ENCODE measurements around the gene GPR137B. TPM values are rescaled to one million over a fixed set of nuclear protein-coding genes. Genes with fewer than 3 reads are reported as not detected.
"Not testable (repeated sequence)": the region's sequence is repeated elsewhere in the genome, so short reads cannot be mapped to it uniquely, and the experiment has no call there.

GPR137B gene
- total and polyA plus RNA-seq, 9 of the 15 experiments (the other 6 are each of a cell fraction or from before 2014, with no cell fraction given): 0.04 to 1.0 (median 0.62) TPM

- TF ChIP-seq PHTF2 (CRISPR knock-in tag; IDR thresholded peaks at IDR 0.05) (no peak), OTX1 (CRISPR knock-in tag; IDR thresholded peaks at IDR 0.05) (peak; percentile 19; the same call in 1 of the 2 replicates), ETV1 (tag; conservative IDR thresholded peaks at IDR 0.05; ENCODE audit: low read depth) (no peak), PTRF (tag; IDR thresholded peaks at IDR 0.05) (no peak), IRF1 (CRISPR knock-in tag; IDR thresholded peaks at IDR 0.05; ENCODE audit: borderline replicate concordance) (no peak), KHSRP (IDR thresholded peaks at IDR 0.05) (no peak), ZNF79 (CRISPR knock-in tag; IDR thresholded peaks at IDR 0.05; ENCODE audit: low read depth) (no peak), ATF6 (CRISPR knock-in tag; IDR thresholded peaks at IDR 0.05) (no peak)
These were observed 18.9 kb downstream of the GPR137B start (continued) for GRCh38 chr1:236161230-236161629.

GRCh38 chr1:236161755-236162154 is 19.4 kb downstream of the GPR137B start:
- H3K27me3 ChIP-seq (ENCODE audit: control insufficient read depth in 2 of 2, insufficient read depth in 2 of 2, low read length in 2 of 2): peaks cover 14 to 39% of the 10 kb centered on the region in 2 experiments
- H3K79me2 ChIP-seq (ENCODE audit: control insufficient read depth, insufficient read depth, low read length); FAIRE-seq; H3K4me1 ChIP-seq (replicated peaks in 1 of 2; ENCODE audit: control insufficient read depth in 2 of 2, insufficient read depth in 2 of 2, low read length in 2 of 2); ATAC-seq; BruUV-seq (replicated peaks); H3K4me2 ChIP-seq (ENCODE audit: insufficient read depth, low read length); H3K9me3 ChIP-seq (replicated peaks; ENCODE audit: control insufficient read depth, insufficient read depth, low read depth, low read length); CTCF ChIA-PET (ENCODE audit: low intra/inter-chr PET ratio); H4K20me1 ChIP-seq (replicated peaks; ENCODE audit: control insufficient read depth, insufficient read depth, low read length); H3K4me3 ChIP-seq; H3K36me3 ChIP-seq (ENCODE audit: control insufficient read depth, insufficient read depth, low read length); POLR2A ChIA-PET; in situ Hi-C loops (cut with MboI); H2AFZ ChIP-seq (ENCODE audit: low read depth, low read length); H3K27ac ChIP-seq (ENCODE audit: extremely low read depth, low read depth, low read length); DNase-seq (ENCODE audit: extremely low read depth in 1 of 4, low spot score in 3 of 4); H3K9ac ChIP-seq (ENCODE audit: insufficient read depth in 1 of 2, low read depth in 2 of 2, low read length in 2 of 2); intact Hi-C loops (cut with micrococcal nuclease); H3K9me1 ChIP-seq (ENCODE audit: control insufficient read depth, insufficient read depth, low read length): not testable (repeated sequence)
- WGBS (ENCODE audit: insufficient coverage, low coverage, missing lambda C conversion rate): 45% methylated on average over 3 of the region's 3 CpGs
- TF ChIP-seq ZNF280A (IDR thresholded peaks at IDR 0.05; ENCODE audit: low read depth, partially characterized antibody) (peak; percentile 20), TRIM28 (IDR thresholded peaks at IDR 0.05) (peak; percentile 80; the same call in 1 of the 2 replicates), TRIM24 (IDR thresholded peaks at IDR 0.05) (peak in 1 of 2 experiments; percentile 33; a peak in 1 of 4 replicates), ZFP36 (IDR thresholded peaks at IDR 0.05; ENCODE audit: low read depth, low read length, partially characterized antibody) (peak; percentile 52), ZNF707 (CRISPR knock-in tag; conservative IDR thresholded peaks at IDR 0.05) (peak; percentile 100)

Measured in K562 (cell line).